Coronary artery (tissue), 2 donors: Measurements from ENCODE around the gene NAT8L.
"Not testable (repeated sequence)": the region's sequence is repeated elsewhere in the genome, so short reads cannot be mapped to it uniquely, and the experiment has no call there.

Source experiments
- DNase-seq: peaks from one replicate; pipeline ENCODE4 v3.0.0-alpha.2; 2017; ENCODE audit warnings: low spot score
- H3K27ac ChIP-seq, 2 donors: fragments of 200-600 bp; sonication (generic); one replicate each; pipeline ENCODE4 v1.5.1; 2016 to 2019
- H3K4me3 ChIP-seq: fragments of 200-600 bp; sonication (generic); 2 replicates; pipeline ENCODE4 v1.5.1; 2016; ENCODE audit warnings: mild to moderate bottlenecking, moderate library complexity
- TF ChIP-seq, protein P1 (sequence below): fragments of 200-600 bp; sonication (generic); IDR thresholded peaks from one replicate; pipeline ENCODE4 v1.5.1; 2019; ENCODE audit warnings: antibody characterized with exemption

NAT8L gene, protein sequence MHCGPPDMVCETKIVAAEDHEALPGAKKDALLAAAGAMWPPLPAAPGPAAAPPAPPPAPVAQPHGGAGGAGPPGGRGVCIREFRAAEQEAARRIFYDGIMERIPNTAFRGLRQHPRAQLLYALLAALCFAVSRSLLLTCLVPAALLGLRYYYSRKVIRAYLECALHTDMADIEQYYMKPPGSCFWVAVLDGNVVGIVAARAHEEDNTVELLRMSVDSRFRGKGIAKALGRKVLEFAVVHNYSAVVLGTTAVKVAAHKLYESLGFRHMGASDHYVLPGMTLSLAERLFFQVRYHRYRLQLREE

DNA sequence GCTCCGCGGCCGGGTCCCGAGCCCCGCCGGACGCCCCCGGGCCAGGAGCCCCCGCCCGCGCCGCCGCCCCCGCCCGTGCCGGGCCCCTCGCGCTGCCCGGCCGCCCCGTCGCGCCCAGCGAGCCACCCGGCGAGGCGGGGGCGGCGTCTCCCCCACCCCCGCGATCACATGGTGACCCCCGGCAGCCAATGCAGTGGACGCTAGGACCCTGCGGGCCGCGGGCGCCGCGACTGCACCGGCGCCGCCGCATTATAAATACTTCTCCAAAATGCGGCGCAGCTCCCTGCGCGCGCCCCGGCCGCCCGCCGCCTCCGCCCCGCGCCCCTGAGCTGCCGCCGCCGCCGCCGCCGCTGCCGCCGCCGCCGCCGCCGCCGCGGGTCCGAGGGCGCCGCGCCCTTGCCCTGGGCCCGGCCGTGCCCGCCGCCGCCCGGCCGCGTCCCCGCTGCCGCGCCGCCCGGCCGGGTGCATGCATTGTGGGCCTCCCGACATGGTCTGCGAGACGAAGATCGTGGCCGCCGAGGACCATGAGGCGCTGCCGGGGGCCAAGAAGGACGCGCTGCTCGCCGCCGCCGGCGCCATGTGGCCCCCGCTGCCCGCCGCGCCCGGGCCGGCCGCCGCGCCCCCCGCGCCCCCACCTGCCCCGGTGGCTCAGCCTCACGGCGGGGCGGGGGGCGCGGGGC, at the start of gene NAT8L:
NAT8L (plus strand) TSS at position 282 of the 680 bp plus-strand sequence; CDS start at position 467, 185 bp downstream.
- DNase-seq: no peak
- Histone ChIP-seq H3K4me3 (peak within 1 kb of the TSS; percentile 75), H3K27ac (no peak within 1 kb of the TSS)
- TF ChIP-seq, protein P1, sequence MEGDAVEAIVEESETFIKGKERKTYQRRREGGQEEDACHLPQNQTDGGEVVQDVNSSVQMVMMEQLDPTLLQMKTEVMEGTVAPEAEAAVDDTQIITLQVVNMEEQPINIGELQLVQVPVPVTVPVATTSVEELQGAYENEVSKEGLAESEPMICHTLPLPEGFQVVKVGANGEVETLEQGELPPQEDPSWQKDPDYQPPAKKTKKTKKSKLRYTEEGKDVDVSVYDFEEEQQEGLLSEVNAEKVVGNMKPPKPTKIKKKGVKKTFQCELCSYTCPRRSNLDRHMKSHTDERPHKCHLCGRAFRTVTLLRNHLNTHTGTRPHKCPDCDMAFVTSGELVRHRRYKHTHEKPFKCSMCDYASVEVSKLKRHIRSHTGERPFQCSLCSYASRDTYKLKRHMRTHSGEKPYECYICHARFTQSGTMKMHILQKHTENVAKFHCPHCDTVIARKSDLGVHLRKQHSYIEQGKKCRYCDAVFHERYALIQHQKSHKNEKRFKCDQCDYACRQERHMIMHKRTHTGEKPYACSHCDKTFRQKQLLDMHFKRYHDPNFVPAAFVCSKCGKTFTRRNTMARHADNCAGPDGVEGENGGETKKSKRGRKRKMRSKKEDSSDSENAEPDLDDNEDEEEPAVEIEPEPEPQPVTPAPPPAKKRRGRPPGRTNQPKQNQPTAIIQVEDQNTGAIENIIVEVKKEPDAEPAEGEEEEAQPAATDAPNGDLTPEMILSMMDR: no peak

DNA sequence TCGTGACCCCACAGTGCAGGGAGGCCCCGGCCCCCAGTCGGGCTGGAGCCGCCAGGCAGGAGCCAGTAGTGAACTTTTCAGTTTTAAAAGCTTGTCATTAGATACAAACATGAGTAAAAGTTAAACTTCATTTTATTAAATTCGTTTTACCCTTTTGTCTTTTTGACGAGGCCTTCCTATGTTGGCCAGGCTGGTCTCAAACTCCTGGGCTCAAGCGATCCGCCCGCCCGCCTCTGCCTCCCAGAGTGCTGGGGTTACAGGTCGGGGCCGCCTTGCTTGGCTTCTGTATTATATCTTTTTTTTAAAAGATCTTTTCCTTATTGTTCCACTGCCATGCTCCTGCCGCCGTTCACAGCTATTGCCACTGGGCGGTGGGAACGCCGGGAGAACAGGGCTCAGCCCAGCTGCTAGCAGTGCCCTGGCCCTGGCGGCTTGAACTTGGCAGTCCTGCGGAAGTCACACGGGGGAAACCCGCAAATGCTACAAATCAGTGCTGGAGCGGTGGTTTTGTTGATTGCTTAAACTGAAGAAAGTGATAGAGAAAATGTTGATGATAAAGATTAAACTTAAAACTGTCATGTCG, 49.4 kb upstream of the NAT8L start:
- Histone ChIP-seq H3K27ac (peak overlapping the region; percentile 92 to 94), H3K4me3 (peak overlapping the region; percentile 96)
- TF ChIP-seq, protein P1: no peak
- no peak for DNase-seq

DNA sequence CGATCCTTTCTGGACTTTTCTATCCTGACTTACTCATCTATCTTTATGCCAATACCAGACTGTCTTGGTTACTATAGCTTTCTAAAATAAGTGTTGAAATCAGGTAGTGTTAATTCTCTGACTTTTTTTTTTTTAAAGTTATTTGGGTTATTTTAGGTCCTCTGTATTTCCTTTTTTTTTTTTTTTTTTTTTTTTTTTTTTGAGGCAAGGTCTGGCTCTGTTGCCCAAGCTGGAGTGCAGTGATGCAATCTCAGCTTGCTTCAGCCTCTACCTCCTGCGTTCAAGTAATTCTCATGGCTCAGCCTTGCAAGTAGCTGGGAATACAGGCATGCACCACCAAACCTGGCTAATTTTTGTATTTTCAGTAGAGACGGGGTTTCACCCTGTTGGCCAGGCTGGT, 47.5 kb upstream of the NAT8L start:
- no peak overlapping the region for H3K4me3 ChIP-seq
- TF ChIP-seq, protein P1: no peak
- no peak for DNase-seq
- no peak overlapping the region for H3K27ac ChIP-seq

DNA sequence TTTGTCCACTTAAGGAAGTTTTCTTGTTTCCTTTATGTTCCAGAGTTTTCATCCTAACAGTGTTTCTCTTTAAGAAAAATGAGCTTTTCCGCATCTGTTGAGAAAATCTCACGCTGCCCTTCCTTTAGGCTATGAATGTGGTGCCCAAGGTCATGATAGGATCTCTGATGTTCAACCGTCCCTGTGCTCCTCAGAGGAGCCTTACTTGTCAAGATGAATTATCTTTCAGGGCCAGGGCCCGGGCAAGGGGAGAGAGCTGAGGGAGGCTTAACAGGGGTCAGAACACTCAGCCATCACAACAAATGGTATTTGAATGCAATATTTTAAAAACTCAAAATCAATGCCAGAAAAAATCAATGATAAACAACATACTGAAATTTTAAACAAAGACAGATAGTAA, 44.1 kb upstream of the NAT8L start:
- TF ChIP-seq, protein P1: no peak
- Histone ChIP-seq H3K4me3 (no peak overlapping the region), H3K27ac (no peak overlapping the region)
- DNase-seq: no peak

DNA sequence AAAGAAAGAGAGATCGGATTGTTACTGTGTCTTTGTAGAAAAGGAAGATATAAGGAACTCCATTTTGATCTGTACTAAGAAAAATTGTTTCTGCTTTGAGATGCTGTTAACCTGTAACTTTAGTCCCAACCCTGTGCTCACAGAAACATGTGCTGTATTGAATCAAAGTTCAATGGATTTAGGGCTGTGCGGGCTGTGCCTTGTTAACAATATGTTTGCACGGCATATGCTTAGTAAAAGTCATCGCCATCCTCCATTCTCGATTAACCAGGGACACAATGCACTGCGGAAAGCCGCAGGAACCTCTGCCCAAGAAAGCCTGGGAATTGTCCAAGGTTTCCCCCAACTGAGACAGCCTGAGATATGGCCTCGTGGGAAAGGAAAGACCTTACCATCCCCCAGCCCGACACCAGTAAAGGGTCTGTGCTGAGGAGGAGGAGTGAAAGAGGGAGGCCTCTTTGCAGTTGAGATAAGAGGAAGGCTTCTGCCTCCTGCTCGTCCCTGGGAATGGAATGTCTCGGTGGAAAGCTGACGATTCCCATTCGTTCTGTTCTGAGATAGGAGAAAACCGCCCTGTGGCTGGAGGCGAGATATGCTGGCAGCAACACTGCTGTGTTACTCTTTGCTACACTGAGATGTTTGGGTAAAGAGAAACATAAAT, 37.6 kb upstream of the NAT8L start:
- H3K4me3 ChIP-seq: peak overlapping the region; percentile 34
- not testable (repeated sequence) for DNase-seq, H3K27ac ChIP-seq

DNA sequence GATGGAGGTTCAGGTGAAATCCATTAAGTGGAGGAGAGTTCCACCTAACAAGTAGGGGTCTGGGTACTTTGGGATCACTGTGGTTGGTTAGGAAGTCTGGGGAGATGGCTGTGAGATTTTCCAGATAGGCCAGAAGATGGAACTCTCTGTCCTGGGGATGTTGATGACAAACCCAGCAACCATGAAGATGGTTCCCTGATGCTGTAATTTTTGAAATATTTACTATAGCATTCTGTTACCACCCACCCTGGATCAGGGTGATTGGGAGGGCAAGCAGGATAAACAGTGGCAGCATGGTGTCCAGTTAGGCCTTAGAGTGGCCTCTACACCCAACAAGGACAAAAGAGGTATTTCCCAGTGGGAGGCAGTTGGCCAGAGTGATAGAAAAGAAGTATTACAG, 34.4 kb upstream of the NAT8L start:
- H3K27ac ChIP-seq: no peak overlapping the region
- TF ChIP-seq, protein P1: no peak
- no peak overlapping the region for H3K4me3 ChIP-seq
- no peak for DNase-seq

DNA sequence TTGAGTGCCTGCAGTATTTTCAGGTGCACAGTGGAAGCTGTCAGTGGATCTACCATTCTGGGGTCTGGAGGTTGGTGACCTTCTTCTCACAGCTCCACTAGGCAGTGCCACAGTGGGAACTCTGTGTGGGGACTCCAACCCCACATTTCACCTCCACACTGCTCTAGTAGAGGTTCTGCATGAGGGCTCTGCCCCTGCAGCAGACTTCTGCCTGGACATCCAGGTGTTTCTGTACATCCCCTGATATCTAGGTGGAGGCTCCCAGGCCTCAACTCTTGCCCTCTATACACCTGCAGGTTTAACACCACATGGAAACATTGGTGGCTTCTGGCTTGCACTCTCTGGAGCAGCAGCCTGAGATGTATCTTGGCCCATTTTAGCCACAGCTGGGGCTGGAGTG, 33.3 kb upstream of the NAT8L start:
- Histone ChIP-seq H3K4me3 (no peak overlapping the region), H3K27ac (no peak overlapping the region)
- TF ChIP-seq, protein P1: no peak
- DNase-seq: no peak

DNA sequence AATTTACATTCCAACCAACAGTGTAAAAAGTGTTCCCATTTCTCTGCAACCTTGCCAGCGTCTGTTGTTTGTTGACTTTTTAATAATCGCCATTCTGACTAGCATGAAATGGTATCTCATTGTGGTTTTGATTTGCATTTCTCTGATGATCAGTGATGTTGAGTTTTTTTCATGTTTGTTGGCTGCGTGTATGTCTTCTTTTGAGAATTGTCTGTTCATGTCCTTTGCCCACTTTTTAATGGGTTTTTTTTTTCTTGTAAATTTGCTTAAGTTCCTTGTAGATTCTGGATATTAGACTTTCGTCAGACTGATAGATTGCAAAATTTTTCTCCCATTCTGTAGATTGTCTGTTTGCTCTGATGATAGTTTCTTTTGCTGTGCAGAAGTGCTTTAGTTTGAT, 32.0 kb upstream of the NAT8L start:
- not testable (repeated sequence) for H3K27ac ChIP-seq, H3K4me3 ChIP-seq, DNase-seq

DNA sequence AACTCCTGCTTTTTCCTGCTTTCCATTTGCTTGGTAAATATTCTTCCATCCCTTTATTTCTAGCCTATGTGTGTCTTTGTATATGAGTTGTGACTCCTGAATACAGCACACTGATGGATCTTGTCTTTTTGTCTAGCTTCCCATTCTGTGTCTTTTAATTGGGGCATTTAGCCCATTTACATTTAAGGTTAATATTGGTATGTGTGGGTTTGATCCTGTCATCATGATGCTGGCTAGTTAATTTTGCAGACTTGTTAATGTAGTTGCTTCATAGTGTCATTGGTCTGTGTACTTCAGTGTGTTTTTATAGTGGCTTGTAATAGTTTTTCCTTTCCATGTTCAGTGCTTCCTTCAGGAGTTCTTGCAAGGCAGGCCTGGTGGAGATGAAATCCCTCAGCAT, 28.0 kb upstream of the NAT8L start:
- DNase-seq: not testable (repeated sequence)

More for the DNA sequence above, 28.0 kb upstream of the NAT8L start:
- not testable (repeated sequence) for H3K27ac ChIP-seq, H3K4me3 ChIP-seq
